GM18508 (cell line): ENCODE data around the gene MLLT6.

ENCODE experiments used
- ATAC-seq: cut with Tn5 transposase; IDR thresholded peaks from one replicate; pipeline ENCODE4 v1.9.1; 2021; ENCODE audit warnings: moderate number of reproducible peaks; ENCODE audit not compliant: insufficient read depth, unreplicated experiment

MLLT6 gene

DNA sequence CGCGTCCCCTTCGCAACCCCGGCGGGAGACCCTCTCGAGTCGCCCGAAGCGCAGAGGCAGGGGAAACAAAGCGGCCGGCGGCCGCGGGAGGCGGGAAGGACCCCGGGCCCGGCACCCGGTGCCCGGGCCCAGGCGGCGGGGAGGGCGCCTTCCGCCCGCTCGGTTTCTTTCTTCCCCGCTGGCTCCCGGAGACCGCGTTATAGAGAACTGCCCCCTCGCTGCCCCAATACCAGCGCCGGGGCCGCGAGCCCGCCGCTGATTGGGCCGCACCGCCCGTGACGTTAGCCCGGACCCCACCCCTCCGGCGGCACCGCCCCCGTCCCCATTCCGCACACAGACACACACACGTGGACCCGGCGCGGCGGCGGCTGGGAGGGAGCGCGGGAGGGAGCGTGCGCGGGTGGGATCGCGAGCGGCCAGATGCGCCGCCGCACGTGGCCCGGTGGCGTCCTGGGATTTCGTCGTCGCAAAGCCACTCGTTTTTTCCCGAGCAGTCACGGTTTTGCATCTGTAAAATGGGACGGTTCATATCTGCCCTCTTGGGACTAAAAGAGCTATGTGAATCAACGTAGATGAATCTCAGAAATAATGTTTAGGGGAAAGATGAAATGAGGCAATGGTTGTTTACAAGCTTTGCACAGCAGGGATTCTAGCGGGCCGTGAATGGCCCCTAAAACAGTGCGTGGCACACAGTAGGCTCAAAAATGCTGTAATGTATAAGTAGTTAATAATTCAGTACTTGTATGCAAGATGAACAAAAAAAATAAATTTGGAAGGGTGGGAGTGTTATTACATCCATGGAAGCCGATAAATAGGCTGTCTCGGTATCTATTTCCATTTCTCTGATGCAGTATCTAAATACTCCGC, 30.1 kb upstream of the MLLT6 start, which contains the start of gene EPOP:
TSS of gene EPOP (minus strand) at position 209 of the 867 bp plus-strand sequence. CDS start 462 bp downstream, outside the sequence.
- no peak for ATAC-seq

DNA sequence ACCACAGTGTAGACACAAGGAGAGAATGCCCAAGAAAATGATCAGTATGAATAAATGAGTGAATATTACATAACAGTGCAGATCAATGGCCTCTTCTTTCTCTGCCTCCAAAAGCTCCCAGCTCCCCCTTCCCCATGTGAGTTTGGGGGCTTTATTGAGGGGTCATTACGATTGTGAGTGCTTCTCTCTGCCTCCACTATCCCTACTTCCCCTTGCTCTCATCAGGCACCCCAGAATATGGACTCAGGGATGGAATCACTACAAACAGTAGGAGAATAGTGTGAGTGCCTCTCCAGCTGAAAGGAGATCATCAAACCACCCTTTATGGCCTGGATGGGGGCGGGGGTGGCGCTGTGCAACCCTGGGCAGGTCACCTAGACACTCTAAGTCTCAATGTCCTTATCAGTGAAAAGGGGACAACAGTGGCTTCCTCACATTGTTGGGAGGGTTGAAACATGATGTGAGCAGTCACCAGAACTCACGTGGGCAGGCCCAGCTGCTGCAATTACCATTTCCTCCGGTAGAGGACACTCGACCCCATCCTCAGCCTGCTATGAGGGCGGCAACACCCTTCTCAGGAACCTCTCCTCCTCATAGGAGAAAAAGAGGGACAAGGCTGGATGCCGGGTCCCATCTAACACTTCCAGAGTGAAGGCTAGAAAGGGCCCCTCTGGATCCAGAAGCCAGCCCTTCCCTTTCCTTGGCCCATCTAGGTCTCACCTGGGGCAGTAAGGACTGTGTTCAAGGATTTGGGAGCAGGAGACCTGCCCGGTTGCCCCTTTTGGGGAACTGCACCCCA, 28.2 kb upstream of the MLLT6 start:
- ATAC-seq, result peak; percentile 45

- no peak for ATAC-seq
These were observed 27.3 kb upstream of the MLLT6 start for GRCh38 chr17:38677819-38678218.

DNA sequence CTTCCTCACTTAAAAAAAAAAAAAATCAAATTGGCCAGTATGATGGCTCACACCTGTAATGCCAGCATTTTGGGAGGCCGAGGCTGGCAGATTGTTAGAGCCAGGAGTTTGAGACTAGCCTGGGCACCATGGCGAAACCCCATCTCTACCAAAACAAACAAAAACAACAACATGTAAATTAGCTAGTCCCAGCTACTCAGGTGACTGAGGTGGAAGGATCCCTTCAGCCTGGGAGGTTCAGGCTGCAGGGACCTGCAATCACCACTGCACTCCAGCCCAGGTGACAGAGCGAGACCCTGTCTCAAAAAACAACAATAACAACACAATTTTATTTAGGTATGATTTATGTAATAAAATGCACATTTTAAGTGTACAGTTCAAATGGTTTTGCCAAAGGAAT, 24.0 kb upstream of the MLLT6 start:
- ATAC-seq, result no peak

GRCh38 chr17:38685491-38685890, 19.6 kb upstream of the MLLT6 start:
- no peak for ATAC-seq

- ATAC-seq, result no peak
These were observed 17.8 kb upstream of the MLLT6 start for GRCh38 chr17:38687286-38687685.

DNA sequence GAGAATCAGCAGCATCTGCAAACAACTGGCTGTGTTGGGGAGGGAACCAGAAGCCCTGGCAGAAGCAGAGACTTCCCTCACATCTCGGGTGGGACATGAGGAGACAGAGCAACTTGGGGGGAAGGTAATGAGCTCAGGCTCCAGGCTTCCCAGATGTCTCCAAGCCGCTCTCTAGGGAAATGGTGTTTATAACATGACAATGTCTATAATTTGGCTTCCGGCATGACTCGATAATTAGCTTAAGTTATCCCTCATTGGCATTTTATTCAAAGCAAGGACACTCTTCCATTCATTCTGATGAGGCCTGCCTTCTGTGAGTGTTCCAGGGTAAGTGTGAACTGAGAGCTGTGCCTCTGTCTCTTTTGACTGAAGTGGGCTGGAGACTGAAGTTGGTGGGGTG, 14.7 kb upstream of the MLLT6 start:
- ATAC-seq, result no peak

GRCh38 chr17:38691154-38691553, 13.9 kb upstream of the MLLT6 start:
- no peak for ATAC-seq

DNA sequence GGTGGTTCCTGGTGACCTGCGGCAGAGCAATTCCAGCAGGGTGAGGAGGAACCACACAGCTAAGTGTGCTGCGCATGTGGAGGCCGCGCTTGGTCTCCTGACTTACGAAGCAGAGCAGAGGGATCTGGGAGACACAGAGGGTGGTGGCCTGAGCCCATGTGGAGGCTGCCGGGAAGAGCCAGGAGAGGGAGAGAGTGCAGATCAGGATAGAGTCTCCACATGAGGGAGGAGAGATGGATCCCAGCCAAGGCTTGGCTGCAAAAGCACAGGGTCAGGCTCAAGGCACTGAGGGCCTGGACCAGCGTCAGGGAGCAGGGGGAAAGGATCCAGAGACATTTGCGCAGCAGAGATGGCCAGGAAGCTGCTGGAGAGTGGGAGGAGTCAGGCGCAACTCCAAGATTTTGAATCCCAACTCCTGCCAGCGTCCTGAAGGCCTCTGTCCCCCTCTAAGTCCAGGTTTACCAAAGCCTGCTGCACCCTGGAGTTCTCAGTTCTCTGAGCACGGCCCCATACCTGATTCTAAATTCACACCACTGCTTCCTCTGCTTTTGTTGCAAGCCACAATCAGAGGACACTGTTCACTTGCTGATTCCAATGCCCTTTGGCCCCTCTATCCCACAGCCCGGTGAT, 11.3 kb upstream of the MLLT6 start:
- no peak for ATAC-seq

GRCh38 chr17:38697061-38697820, 7.8 kb upstream of the MLLT6 start:
- ATAC-seq, result no peak

- no peak for ATAC-seq
These were observed 6.3 kb upstream of the MLLT6 start for GRCh38 chr17:38698760-38699159.

GRCh38 chr17:38701504-38702165, 3.4 kb upstream of the MLLT6 start:
- ATAC-seq, result no peak

DNA sequence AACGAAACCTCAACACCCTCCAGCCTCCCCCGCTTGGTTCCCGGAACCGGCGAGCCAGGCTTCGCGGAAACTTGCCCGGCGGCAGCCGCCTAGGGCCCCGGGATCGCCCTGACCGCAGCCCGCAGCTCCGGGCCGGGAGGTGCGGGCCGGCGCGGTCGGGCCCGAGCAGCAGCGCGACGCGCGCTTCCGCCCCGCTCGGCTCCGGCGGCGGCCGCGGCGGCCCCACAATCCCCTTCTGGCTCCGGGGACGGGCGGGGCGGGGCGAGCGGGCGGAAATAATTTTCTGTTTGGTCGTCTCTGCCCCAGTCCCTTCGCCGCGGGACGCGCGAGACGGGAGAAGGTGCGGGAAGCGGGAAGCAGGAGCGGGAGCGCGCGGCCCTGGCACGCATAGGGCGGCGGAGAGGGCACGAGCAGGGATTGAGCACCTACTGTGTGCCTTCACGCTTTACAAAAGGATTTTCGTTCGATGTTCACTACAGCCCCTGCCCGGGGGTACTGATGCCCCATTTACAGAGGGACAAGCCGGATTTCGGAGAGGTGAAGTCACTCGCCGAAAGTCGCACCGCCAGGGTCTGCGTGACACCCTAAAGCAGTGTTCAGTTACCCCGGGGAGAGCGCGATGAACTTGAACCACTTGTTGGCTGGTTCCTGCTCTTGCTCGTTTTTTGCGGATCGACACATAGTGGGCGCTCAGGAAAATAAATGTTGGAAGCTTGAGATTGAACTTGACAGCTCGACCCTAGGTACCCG, 2.7 kb upstream of the MLLT6 start:
- no peak for ATAC-seq

GRCh38 chr17:38702916-38703741, 1.9 kb upstream of the MLLT6 start:
- ATAC-seq, result no peak

- no peak for ATAC-seq
These were observed 1.1 kb upstream of the MLLT6 start for GRCh38 chr17:38703742-38704605.

GRCh38 chr17:38705523-38705802, 390 bp downstream of the MLLT6 start:
- ATAC-seq, result no peak

DNA sequence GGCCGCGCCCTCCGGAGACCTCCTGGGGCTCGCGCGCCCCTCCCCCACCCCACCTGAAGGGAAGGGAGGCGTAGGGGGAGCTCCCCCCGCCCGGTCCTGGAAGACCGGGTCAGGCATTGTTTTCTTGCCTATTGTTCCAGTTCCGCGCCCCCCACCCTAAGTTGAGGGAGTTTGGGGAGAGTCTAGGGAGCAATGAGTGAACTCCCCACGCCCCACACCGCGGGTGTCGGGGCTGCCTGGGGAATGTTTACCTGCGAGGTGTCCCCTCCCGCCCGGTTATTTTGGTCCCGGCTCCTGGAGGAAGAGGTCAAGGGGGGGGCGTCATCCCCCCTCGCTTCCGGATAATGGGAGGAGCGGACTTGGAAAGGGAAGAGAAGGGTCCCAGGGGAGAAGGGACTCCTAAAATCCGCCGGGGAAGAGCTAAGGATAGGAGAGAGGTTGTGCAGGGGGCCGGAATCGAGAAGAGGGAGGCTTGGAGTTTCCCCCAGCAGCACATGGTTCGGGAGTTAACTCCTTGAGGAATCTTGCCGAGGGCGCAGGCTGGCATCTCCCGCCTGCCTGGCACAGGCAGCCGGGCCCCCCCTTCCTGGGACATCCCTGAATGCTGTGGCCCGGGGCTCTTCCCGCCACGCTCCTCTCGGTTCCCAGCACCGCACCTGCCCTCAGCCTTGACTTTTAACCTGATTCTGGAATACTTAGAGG, 881 bp downstream of the MLLT6 start:
- no peak for ATAC-seq
